Measurements from ENCODE around the gene WDR31.
"Not testable (repeated sequence)": the region's sequence is repeated elsewhere in the genome, so short reads cannot be mapped to it uniquely, and the experiment has no call there.

WDR31 gene

DNA sequence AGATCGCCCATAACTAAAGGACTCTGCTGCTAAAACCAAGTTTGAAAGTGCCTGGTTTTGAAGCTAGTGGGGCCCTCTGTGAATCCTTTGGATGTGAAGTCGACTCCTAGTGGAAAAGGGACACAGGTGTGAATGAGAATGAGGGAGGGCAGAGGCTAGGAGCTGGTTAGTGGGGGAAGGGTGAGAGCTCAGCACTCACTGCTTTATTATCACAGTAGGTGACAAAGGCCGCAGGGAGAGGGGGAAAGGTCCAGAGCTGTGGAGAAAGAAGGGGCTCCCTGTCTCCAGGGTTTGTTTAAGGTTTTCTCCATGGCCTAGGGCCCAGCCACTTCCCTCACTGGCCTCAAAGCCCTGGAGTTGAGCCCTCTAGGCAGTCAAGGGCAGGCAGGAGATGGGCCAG, 33.2 kb upstream of the WDR31 start:
- in situ Hi-C loops (cut with HindIII; ENCODE audit: low sequenced_read_pairs): no loop called here
- H3K4me3 ChIP-seq (ENCODE audit: low read depth, low read length): no peak overlapping the region
- TF ChIP-seq, protein P1, sequence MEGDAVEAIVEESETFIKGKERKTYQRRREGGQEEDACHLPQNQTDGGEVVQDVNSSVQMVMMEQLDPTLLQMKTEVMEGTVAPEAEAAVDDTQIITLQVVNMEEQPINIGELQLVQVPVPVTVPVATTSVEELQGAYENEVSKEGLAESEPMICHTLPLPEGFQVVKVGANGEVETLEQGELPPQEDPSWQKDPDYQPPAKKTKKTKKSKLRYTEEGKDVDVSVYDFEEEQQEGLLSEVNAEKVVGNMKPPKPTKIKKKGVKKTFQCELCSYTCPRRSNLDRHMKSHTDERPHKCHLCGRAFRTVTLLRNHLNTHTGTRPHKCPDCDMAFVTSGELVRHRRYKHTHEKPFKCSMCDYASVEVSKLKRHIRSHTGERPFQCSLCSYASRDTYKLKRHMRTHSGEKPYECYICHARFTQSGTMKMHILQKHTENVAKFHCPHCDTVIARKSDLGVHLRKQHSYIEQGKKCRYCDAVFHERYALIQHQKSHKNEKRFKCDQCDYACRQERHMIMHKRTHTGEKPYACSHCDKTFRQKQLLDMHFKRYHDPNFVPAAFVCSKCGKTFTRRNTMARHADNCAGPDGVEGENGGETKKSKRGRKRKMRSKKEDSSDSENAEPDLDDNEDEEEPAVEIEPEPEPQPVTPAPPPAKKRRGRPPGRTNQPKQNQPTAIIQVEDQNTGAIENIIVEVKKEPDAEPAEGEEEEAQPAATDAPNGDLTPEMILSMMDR (IDR thresholded peaks at IDR 0.05; ENCODE audit: low read depth, low read length, missing control alignments): no peak
- DNase-seq (ENCODE audit: low read depth): no peak

DNA sequence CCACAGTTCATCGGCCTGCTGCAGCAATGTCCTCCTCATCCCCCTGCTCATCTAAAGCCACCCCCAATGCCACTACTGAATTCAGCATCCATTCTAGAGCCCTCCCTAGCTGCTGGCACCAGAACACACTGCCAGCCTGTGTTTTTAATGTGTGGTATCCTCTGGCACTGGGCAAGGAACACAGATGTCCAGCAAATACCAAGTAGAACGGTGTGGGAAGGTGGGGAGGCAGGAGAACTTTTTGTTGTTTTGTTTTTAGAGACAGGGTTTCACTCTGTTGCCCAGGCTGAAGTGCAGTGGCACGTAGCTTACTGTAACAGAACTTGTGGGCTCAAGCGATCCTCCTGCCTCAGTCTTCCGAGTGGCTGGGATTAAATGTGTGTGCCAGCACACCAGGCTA, 32.0 kb upstream of the WDR31 start:
- TF ChIP-seq, protein P1 (IDR thresholded peaks at IDR 0.05; ENCODE audit: low read depth, low read length, missing control alignments): no peak
- no peak for DNase-seq (ENCODE audit: low read depth)
- in situ Hi-C loops (cut with HindIII; ENCODE audit: low sequenced_read_pairs): no loop called here
- H3K4me3 ChIP-seq (ENCODE audit: low read depth, low read length): no peak overlapping the region

DNA sequence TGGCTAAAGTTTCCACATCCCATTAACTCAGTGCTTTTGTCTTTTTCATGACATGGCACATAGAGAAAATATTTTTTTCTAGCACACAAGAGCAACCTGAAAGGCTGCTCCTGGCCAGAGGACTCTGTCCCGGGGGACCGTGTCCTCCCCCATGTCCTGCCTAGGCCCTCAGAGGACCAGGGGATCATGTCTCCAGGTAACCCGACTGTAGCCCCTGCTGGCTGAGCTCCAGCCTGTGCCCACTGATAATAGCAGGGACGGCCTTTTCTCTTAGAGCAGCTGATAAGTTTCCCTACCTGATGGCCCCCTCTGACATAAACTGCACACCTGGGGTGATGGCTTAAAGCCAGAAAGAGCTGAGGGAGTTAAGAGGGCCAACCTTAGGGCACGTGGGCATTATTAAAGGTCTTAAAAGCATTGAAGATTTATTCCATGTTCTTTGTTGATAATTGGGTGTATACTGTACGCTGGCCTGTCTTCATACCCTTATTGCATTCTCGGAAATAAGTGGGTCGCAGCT, 30.8 kb upstream of the WDR31 start:
- DNase-seq (ENCODE audit: low read depth): no peak
- in situ Hi-C loops (cut with HindIII; ENCODE audit: low sequenced_read_pairs): no loop called here
- TF ChIP-seq, protein P1 (IDR thresholded peaks at IDR 0.05; ENCODE audit: low read depth, low read length, missing control alignments): no peak
- H3K4me3 ChIP-seq (ENCODE audit: low read depth, low read length): no peak overlapping the region

DNA sequence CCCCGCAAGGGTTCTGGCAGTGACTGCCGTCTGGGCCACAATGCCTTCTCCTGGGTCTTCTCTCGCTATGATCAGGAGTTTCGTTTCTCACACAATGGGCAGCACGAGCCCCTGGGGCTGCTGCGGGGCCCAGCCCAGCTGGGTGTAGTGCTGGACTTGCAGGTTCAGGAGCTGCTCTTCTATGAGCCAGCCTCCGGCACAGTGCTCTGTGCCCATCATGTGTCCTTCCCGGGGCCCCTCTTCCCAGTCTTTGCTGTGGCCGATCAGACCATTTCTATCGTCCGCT, 29.7 kb upstream of the WDR31 start:
- no peak overlapping the region for H3K4me3 ChIP-seq (ENCODE audit: low read depth, low read length)
- TF ChIP-seq, protein P1 (IDR thresholded peaks at IDR 0.05; ENCODE audit: low read depth, low read length, missing control alignments): no peak
- in situ Hi-C loops (cut with HindIII; ENCODE audit: low sequenced_read_pairs): no loop called here
- DNase-seq (ENCODE audit: low read depth): no peak

DNA sequence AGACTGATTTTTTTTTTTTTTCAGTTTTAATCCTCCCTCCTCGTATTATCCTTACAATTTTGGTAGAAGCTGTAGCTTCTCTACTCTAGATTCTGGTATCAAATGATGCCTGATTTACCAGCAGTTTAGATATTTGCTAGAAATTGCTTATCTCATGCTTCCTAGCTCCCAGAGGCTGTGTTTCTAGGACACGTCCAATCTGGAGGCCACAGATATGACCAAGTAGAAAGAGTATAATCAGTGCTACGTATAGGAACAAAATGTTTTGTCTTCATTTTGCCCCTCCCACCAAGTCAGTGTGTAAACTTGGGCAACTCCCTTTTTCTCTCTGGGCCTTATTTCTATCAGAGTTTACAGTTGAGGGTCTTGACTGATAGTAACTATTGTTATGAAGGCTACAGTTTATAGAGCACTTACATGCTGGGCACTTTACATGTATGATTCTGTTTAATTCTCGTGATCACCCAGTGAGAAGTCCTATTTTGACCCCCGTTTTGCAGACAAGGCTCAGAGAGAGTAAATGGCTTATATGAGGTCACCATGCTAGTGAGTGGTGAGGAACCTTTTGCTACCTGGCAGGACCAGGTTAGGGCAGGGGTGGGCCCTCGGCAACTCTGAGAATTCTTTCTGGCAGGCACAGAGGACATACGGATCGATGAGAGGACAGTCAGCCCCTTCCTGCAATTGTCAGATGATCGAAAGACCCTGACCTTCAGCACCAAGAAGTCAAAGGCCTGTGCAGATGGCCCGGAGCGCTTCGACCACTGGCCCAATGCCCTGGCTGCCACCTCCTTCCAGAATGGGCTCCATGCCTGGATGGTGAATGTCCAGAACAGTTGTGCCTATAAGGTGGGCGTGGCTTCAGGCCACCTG, 29.1 kb upstream of the WDR31 start:
- no peak for DNase-seq (ENCODE audit: low read depth)
- no peak overlapping the region for H3K4me3 ChIP-seq (ENCODE audit: low read depth, low read length)
- in situ Hi-C loops (cut with HindIII; ENCODE audit: low sequenced_read_pairs): no loop called here
- TF ChIP-seq, protein P1 (IDR thresholded peaks at IDR 0.05; ENCODE audit: low read depth, low read length, missing control alignments): no peak

DNA sequence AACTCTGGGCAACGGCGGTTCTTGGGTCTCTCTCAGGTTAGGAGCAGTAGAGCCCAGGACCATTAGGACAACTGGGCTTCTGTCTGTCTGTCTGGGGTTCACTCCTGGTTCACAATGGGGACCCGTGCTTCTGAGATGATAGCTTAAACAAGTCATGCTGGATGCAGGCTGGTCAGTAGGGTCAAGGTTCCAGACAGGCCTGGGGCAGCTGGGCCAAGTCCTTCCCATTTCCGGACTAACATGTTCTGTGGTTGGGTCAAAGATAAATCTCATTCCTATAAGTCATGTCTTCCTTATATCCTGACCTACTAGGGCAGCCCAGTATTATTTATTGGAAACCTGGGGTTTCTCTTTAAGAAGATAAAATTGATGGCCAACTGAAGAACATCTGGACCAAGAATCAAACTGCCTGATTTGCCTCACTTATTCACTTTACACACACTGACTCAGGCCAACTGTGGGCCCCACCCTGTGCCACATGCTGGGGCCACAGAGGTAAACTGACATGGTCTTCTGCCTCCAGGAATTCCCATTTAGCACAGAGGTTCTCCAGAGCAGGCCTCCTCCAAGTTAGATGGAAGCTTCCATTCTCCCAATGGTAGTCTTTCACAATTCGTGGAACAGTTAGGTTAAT, 28.4 kb upstream of the WDR31 start:
- TF ChIP-seq, protein P1 (IDR thresholded peaks at IDR 0.05; ENCODE audit: low read depth, low read length, missing control alignments): no peak
- in situ Hi-C loops (cut with HindIII; ENCODE audit: low sequenced_read_pairs): no loop called here
- no peak for DNase-seq (ENCODE audit: low read depth)
- H3K4me3 ChIP-seq (ENCODE audit: low read depth, low read length): no peak overlapping the region

DNA sequence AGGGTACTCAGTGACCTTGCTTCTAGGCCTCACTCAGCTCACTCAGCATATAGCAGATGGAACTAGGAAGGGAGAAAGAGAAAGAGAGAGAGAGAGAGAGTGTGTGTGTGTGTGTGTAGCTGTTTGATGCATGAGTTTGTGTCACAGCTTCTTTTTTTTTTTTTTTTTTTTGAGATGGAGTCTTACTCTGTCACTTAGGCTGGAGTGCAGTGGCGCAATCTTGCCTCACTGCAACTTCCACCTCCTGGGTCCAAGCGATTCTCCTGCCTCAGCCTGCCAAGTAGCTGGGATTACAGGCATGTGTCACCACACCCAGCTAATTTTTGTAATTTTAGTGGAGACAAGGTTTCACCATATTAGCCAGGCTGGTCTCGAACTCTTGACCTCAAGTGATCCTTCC, 25.6 kb upstream of the WDR31 start:
- in situ Hi-C loops (cut with HindIII; ENCODE audit: low sequenced_read_pairs); DNase-seq (ENCODE audit: low read depth); H3K4me3 ChIP-seq (ENCODE audit: low read depth, low read length): not testable (repeated sequence)

Data from astrocyte of the cerebellum (primary cell).